MM.1S (cell line): ENCODE data around the gene TMEM178B.
A peak's percentile ranks its signal among the peaks of the same experiment; 100 is the strongest.

ENCODE experiments used
- DNase-seq: peaks from one replicate; pipeline ENCODE4 v3.0.0-alpha.2; 2015
- H2AFZ ChIP-seq: fragments of 300-600 bp; sonication (generic); 2 replicates; pipeline ENCODE4 v1.6.0; 2016; ENCODE audit warnings: antibody characterized with exemption, low read length
- H3F3A ChIP-seq: fragments of 300-600 bp; sonication (generic); 2 replicates; pipeline ENCODE4 v1.6.1; 2016; ENCODE audit warnings: mild to moderate bottlenecking, antibody characterized with exemption, low read length, moderate library complexity, mixed read lengths; ENCODE audit not compliant: insufficient read depth
- H3K27ac ChIP-seq: fragments of 300-600 bp; sonication (generic); 2 replicates; pipeline ENCODE4 v1.5.1; 2016; ENCODE audit warnings: mild to moderate bottlenecking, low read length
- H3K27me3 ChIP-seq: fragments of 300-600 bp; sonication (generic); replicated peaks from 2 replicates; pipeline ENCODE4 v1.6.0; 2016; ENCODE audit warnings: low read length; ENCODE audit not compliant: insufficient read depth
- H3K36me3 ChIP-seq: fragments of 300-600 bp; sonication (generic); replicated peaks from 2 replicates; pipeline ENCODE4 v1.6.1; 2016; ENCODE audit warnings: mild to moderate bottlenecking, low read length, mixed read lengths; ENCODE audit not compliant: insufficient read depth
- H3K4me1 ChIP-seq: fragments of 300-600 bp; sonication (generic); 2 replicates; pipeline ENCODE4 v1.6.1; 2016; ENCODE audit warnings: low read length, mixed read lengths
- H3K4me2 ChIP-seq: fragments of 300-600 bp; sonication (generic); 2 replicates; pipeline ENCODE4 v1.6.0; 2016; ENCODE audit warnings: low read depth, low read length
- H3K4me3 ChIP-seq: fragments of 300-600 bp; sonication (generic); 2 replicates; pipeline ENCODE4 v1.5.1; 2016; ENCODE audit warnings: low read length, mixed read lengths
- H3K79me2 ChIP-seq: fragments of 300-600 bp; sonication (generic); 2 replicates; pipeline ENCODE4 v1.6.1; 2016; ENCODE audit warnings: mixed run types, low read length, mixed read lengths
- H3K9ac ChIP-seq: fragments of 300-600 bp; sonication (generic); 2 replicates; pipeline ENCODE4 v1.6.1; 2016; ENCODE audit warnings: low read length, mixed read lengths
- H3K9me2 ChIP-seq: fragments of 300-600 bp; sonication (generic); replicated peaks from 2 replicates; pipeline ENCODE4 v1.6.1; 2016; ENCODE audit warnings: mild to moderate bottlenecking, low read length, mixed read lengths; ENCODE audit not compliant: insufficient read depth
- H3K9me3 ChIP-seq: fragments of 300-600 bp; sonication (generic); replicated peaks from 2 replicates; pipeline ENCODE4 v1.6.1; 2016; ENCODE audit warnings: mild to moderate bottlenecking, low read length, mixed read lengths; ENCODE audit not compliant: insufficient read depth
- H4K20me1 ChIP-seq: fragments of 300-600 bp; sonication (generic); 2 replicates; pipeline ENCODE4 v1.6.1; 2016; ENCODE audit warnings: mild to moderate bottlenecking, low read length, moderate library complexity, mixed read lengths; ENCODE audit not compliant: insufficient read depth
- CTCF ChIP-seq: fragments of 300-600 bp; sonication (generic); IDR thresholded peaks from 2 replicates; pipeline ENCODE4 v1.5.1; 2016; ENCODE audit warnings: antibody characterized with exemption, low read length, mixed read lengths
- EZH2 ChIP-seq: fragments of 300-600 bp; sonication (generic); optimal IDR thresholded peaks from 2 replicates; pipeline ENCODE3; 2017; ENCODE audit warnings: low read depth, mild to moderate bottlenecking, antibody characterized with exemption, low read length, mixed read lengths
- EZH2phosphoT487 ChIP-seq: fragments of 300-600 bp; sonication (generic); IDR thresholded peaks from 2 replicates; pipeline ENCODE4 v1.6.1; 2018; ENCODE audit warnings: antibody characterized with exemption, low read length

Gene TMEM178B

DNA sequence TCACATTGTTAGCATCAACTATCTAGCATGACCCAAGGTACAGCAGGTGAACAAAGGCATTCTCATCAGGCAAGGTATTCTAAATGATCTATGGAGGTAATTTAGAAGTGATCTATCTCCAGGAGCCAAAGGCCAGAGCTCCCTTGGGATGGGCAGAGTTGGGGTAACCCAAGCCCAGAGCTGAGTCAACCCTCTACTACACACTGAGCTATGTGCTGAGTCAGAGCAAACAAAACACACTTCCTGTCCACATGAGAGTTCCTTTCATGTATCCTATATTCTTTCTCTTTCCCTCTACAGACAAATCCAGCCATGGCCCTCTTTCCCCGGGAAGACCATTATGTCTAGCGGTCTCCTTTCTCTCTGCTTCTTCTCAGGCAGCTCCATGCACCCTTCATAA lies 409.2 kb downstream of the TMEM178B start:
- H3K9me2 ChIP-seq: no peaks in the 10 kb centered on the region
- peaks cover 17% of the 10 kb centered on the region for H3K4me1 ChIP-seq
- DNase-seq: no peak
- H3K4me2 ChIP-seq: no peak overlapping the region
- H3K27ac ChIP-seq: no peak overlapping the region
- no peaks in the 10 kb centered on the region for H3K79me2 ChIP-seq
- no peak overlapping the region for H3K4me3 ChIP-seq
- H2AFZ ChIP-seq: no peak overlapping the region
- H3F3A ChIP-seq: no peaks in the 10 kb centered on the region
- H3K27me3 ChIP-seq: no peaks in the 10 kb centered on the region
- no peaks in the 10 kb centered on the region for H3K9me3 ChIP-seq
- no peaks in the 10 kb centered on the region for H3K36me3 ChIP-seq
- no peaks in the 10 kb centered on the region for H4K20me1 ChIP-seq
- TF ChIP-seq EZH2: no peak
- TF ChIP-seq EZH2phosphoT487: no peak
- TF ChIP-seq CTCF: no peak
- no peak overlapping the region for H3K9ac ChIP-seq

- Histone ChIP-seq H3K4me3 (no peak overlapping the region), H3K36me3 (no peaks in the 10 kb centered on the region), H3K79me2 (no peaks in the 10 kb centered on the region), H4K20me1 (no peaks in the 10 kb centered on the region), H3K27ac (no peak overlapping the region), H3K9ac (no peak overlapping the region), H3F3A (no peaks in the 10 kb centered on the region), H3K4me1 (peaks cover 17% of the 10 kb centered on the region), H3K9me3 (no peaks in the 10 kb centered on the region), H3K9me2 (no peaks in the 10 kb centered on the region), H3K4me2 (no peak overlapping the region), H2AFZ (no peak overlapping the region), H3K27me3 (no peaks in the 10 kb centered on the region)
- no peak for TF ChIP-seq EZH2phosphoT487
- DNase-seq: peak; percentile 70
Measured at GRCh38 chr7:141484907-141485306, 411.0 kb downstream of the TMEM178B start.

- no peak overlapping the region for H3K4me3 ChIP-seq
- H3K27me3 ChIP-seq: no peaks in the 10 kb centered on the region
- DNase-seq: no peak
- no peak overlapping the region for H3K27ac ChIP-seq
- TF ChIP-seq CTCF: no peak
- no peak for TF ChIP-seq EZH2phosphoT487
- TF ChIP-seq EZH2: no peak
- H4K20me1 ChIP-seq: no peaks in the 10 kb centered on the region
- H3K9me2 ChIP-seq: no peaks in the 10 kb centered on the region
- H2AFZ ChIP-seq: no peak overlapping the region
- H3K9ac ChIP-seq: no peak overlapping the region
- H3K4me1 ChIP-seq: peaks cover 17% of the 10 kb centered on the region
- no peak overlapping the region for H3K4me2 ChIP-seq
- no peaks in the 10 kb centered on the region for H3F3A ChIP-seq
- no peaks in the 10 kb centered on the region for H3K9me3 ChIP-seq
- H3K79me2 ChIP-seq: no peaks in the 10 kb centered on the region
- no peaks in the 10 kb centered on the region for H3K36me3 ChIP-seq
Measured at GRCh38 chr7:141486959-141487358, 413.1 kb downstream of the TMEM178B start.

DNA sequence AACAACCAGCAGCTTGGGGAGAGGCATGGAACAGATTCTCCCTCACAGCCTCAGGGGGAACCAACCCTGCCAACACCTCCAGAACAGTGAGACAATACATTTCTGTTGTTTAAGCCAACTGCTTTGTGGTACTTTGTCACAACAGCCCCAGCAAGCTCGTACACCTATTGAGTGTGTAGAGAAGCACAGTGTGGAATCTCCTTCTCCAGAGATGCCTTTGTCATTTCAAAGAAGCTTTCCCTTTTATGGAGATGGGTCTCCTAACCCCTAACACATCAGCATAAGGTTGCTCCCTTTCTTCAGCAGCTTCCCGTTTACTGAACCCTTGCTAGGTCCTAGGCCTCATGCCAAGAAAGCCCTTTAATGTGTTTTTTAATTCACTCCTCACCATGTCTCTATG lies 416.6 kb downstream of the TMEM178B start:
- Histone ChIP-seq H3K9ac (no peak overlapping the region), H3K79me2 (no peaks in the 10 kb centered on the region), H4K20me1 (no peaks in the 10 kb centered on the region), H3K9me2 (no peaks in the 10 kb centered on the region), H3K4me3 (no peak overlapping the region), H3K27me3 (no peaks in the 10 kb centered on the region), H3K27ac (no peak overlapping the region), H3K4me2 (no peak overlapping the region), H2AFZ (no peak overlapping the region), H3F3A (no peaks in the 10 kb centered on the region), H3K4me1 (no peaks in the 10 kb centered on the region), H3K36me3 (no peaks in the 10 kb centered on the region), H3K9me3 (no peaks in the 10 kb centered on the region)
- no peak for DNase-seq
- TF ChIP-seq EZH2phosphoT487 (no peak), EZH2 (no peak), CTCF (no peak)
